ENCODE measurements around the gene GNG12. TPM values are rescaled to one million over a fixed set of nuclear protein-coding genes. Genes with fewer than 3 reads are reported as not detected.

GNG12 gene
- total RNA-seq, 1 donor from 2014 or later, result 1.3 TPM

GRCh38 chr1:67777016-67777415, 56.3 kb downstream of the GNG12 start:
- peaks cover 3% of the 10 kb centered on the region for H3K27me3 Mint-ChIP-seq (ENCODE audit: unreplicated experiment)

GRCh38 chr1:67773462-67773861, 59.8 kb downstream of the GNG12 start:
- no peak for TF ChIP-seq CTCF (IDR thresholded peaks at IDR 0.05; ENCODE audit: partially characterized antibody, unreplicated experiment)
- peaks cover 7% of the 10 kb centered on the region for H3K27me3 Mint-ChIP-seq (ENCODE audit: unreplicated experiment)
- DNase-seq, result no peak
- H3K27ac Mint-ChIP-seq (ENCODE audit: unreplicated experiment), result no peak overlapping the region
- no peaks in the 10 kb centered on the region for H3K36me3 Mint-ChIP-seq (ENCODE audit: unreplicated experiment)
- H3K9me3 Mint-ChIP-seq (ENCODE audit: unreplicated experiment), result peaks cover 1% of the 10 kb centered on the region
- H3K4me1 Mint-ChIP-seq (ENCODE audit: low read depth, unreplicated experiment), result no peaks in the 10 kb centered on the region
- no peak overlapping the region for H3K4me3 Mint-ChIP-seq (ENCODE audit: unreplicated experiment)

More at GRCh38 chr1:67777016-67777415, 56.3 kb downstream of the GNG12 start:
- H3K9me3 Mint-ChIP-seq (ENCODE audit: unreplicated experiment), result no peaks in the 10 kb centered on the region
- no peaks in the 10 kb centered on the region for H3K4me1 Mint-ChIP-seq (ENCODE audit: low read depth, unreplicated experiment)
- no peaks in the 10 kb centered on the region for H3K36me3 Mint-ChIP-seq (ENCODE audit: unreplicated experiment)
- H3K4me3 Mint-ChIP-seq (ENCODE audit: unreplicated experiment), result no peak overlapping the region
- DNase-seq, result no peak
- TF ChIP-seq CTCF (IDR thresholded peaks at IDR 0.05; ENCODE audit: partially characterized antibody, unreplicated experiment), result no peak
- H3K27ac Mint-ChIP-seq (ENCODE audit: unreplicated experiment), result no peak overlapping the region

- no peak overlapping the region for H3K4me3 Mint-ChIP-seq (ENCODE audit: unreplicated experiment)
- DNase-seq, result no peak
- H3K4me1 Mint-ChIP-seq (ENCODE audit: low read depth, unreplicated experiment), result no peaks in the 10 kb centered on the region
- H3K9me3 Mint-ChIP-seq (ENCODE audit: unreplicated experiment), result peaks cover 1% of the 10 kb centered on the region
- H3K36me3 Mint-ChIP-seq (ENCODE audit: unreplicated experiment), result no peaks in the 10 kb centered on the region
- no peak for TF ChIP-seq CTCF (IDR thresholded peaks at IDR 0.05; ENCODE audit: partially characterized antibody, unreplicated experiment)
- H3K27me3 Mint-ChIP-seq (ENCODE audit: unreplicated experiment), result peaks cover 7% of the 10 kb centered on the region
- H3K27ac Mint-ChIP-seq (ENCODE audit: unreplicated experiment), result no peak overlapping the region
Observed at GRCh38 chr1:67771749-67772148, 61.5 kb downstream of the GNG12 start.

- peaks cover 1% of the 10 kb centered on the region for H3K9me3 Mint-ChIP-seq (ENCODE audit: unreplicated experiment)
- H3K27ac Mint-ChIP-seq (ENCODE audit: unreplicated experiment), result no peak overlapping the region
- peaks cover 7% of the 10 kb centered on the region for H3K27me3 Mint-ChIP-seq (ENCODE audit: unreplicated experiment)
- no peak for DNase-seq
- H3K4me1 Mint-ChIP-seq (ENCODE audit: low read depth, unreplicated experiment), result peaks cover 2% of the 10 kb centered on the region
- H3K4me3 Mint-ChIP-seq (ENCODE audit: unreplicated experiment), result no peak overlapping the region
- TF ChIP-seq CTCF (IDR thresholded peaks at IDR 0.05; ENCODE audit: partially characterized antibody, unreplicated experiment), result no peak
- no peaks in the 10 kb centered on the region for H3K36me3 Mint-ChIP-seq (ENCODE audit: unreplicated experiment)
Observed at GRCh38 chr1:67771152-67771551, 62.1 kb downstream of the GNG12 start.

GRCh38 chr1:67769633-67770256, 63.5 kb downstream of the GNG12 start:
- Mint-ChIP-seq H3K4me1 (ENCODE audit: low read depth, unreplicated experiment) (peaks cover 6% of the 10 kb centered on the region), H3K27me3 (ENCODE audit: unreplicated experiment) (peaks cover 9% of the 10 kb centered on the region), H3K36me3 (ENCODE audit: unreplicated experiment) (no peaks in the 10 kb centered on the region), H3K27ac (ENCODE audit: unreplicated experiment) (no peak overlapping the region), H3K4me3 (ENCODE audit: unreplicated experiment) (no peak overlapping the region), H3K9me3 (ENCODE audit: unreplicated experiment) (peaks cover 1% of the 10 kb centered on the region)
- no peak for TF ChIP-seq CTCF (IDR thresholded peaks at IDR 0.05; ENCODE audit: partially characterized antibody, unreplicated experiment)
- DNase-seq, result no peak
